Stimulated activated CD4-positive, alpha-beta T cell treated with anti-CD3 and anti-CD28 coated beads, Interleukin-2, amount 100 ng/mL, for 24 hours (primary cell): Measurements from ENCODE around the gene CFAP99.

ENCODE experiments used
- DNase-seq, 2 donors: peaks; one replicate each; pipeline ENCODE4 v3.0.0-alpha.2; 2020

CFAP99 gene

GRCh38 chr4:2478229-2478628 lies 59.5 kb downstream of the CFAP99 start:
- DNase-seq, result no peak

- DNase-seq, result no peak
Observed at GRCh38 chr4:2480649-2481048, 61.9 kb downstream of the CFAP99 start.

GRCh38 chr4:2482192-2482591 lies 63.4 kb downstream of the CFAP99 start:
- DNase-seq, result no peak

DNA sequence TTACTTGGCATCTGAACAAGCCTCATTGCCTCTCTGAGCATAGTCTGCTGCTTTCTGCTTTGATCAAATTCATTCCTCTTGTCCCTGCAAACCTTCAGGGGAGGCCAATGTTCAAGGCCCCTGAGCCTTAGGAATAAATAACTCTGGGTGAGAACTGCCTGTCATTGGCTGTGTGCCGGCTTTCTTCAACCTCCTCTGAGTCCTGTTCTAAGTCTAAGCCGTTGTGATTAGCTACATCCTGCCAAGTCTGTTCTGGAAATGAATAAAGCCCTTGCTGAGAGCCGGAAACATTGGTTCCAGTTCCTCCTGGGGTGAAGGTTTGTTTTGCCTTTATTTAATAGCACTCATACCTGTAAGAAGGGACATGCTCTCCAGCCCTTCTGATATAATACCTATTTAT lies 63.9 kb downstream of the CFAP99 start:
- DNase-seq, result no peak

GRCh38 chr4:2483237-2483636 lies 64.5 kb downstream of the CFAP99 start:
- DNase-seq, result no peak

DNA sequence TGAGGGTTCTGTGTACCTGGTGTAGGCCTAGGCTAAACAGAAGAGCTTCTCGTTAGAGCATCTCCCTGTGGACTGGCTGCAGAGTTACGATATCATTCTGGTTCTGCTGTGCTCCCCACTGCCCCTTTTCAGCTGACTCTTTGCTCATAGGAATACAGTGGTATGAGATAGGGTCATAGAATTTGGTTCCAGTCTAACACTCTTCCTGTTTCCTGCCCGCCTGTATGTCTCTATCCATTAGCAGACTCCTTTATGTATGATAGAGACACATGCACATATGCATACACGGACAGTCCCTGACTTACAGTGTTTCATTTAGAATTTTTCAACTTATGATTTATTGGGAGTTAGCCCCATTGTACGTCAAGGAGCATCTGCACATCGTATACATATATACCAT lies 65.4 kb downstream of the CFAP99 start:
- no peak for DNase-seq

DNA sequence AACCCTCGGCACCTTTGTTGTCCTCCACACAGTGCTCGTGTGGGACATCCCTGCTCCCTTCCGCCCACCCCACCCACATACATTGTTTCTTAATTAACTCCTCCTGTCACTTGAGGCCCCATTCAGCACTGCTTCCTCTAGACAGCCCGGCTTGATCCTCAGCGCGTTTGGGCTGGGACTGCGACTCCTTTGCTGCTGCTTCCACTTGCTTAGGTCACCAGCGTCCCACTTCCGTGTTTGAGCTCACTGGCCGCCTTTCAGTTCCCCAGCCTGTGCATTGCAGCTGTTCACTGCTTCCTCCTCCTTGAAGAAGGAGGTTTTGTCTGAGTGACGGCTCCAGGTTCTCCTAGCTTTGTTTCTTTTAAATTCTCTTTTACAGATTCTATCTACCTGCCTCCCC lies 66.2 kb downstream of the CFAP99 start:
- DNase-seq, result peak; percentile 49 to 52

GRCh38 chr4:2485956-2486355 lies 67.2 kb downstream of the CFAP99 start:
- no peak for DNase-seq

DNA sequence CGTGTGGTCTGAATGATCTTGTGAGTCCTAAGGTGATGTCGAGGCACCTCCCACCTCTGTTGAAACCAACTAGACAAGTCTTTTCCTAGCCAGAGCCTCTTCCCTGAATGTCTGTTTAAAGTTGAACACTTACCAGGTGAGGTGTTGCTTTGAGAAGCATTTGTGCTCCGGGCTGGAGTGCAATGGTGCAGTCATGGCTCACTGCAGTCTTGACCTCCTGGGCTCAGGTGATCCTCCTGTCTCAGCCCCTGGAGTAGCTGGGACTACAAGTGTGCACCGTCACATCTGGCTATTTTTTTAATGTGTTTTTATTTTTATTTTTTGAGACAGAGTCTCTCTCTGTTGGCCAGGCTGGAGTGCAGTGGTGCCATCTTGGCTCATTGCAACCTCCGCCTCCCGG lies 68.2 kb downstream of the CFAP99 start:
- DNase-seq, result no peak

GRCh38 chr4:2487632-2488031 lies 68.9 kb downstream of the CFAP99 start:
- DNase-seq, result no peak

- DNase-seq, result no peak
Observed at GRCh38 chr4:2489081-2489805, 70.5 kb downstream of the CFAP99 start.

DNA sequence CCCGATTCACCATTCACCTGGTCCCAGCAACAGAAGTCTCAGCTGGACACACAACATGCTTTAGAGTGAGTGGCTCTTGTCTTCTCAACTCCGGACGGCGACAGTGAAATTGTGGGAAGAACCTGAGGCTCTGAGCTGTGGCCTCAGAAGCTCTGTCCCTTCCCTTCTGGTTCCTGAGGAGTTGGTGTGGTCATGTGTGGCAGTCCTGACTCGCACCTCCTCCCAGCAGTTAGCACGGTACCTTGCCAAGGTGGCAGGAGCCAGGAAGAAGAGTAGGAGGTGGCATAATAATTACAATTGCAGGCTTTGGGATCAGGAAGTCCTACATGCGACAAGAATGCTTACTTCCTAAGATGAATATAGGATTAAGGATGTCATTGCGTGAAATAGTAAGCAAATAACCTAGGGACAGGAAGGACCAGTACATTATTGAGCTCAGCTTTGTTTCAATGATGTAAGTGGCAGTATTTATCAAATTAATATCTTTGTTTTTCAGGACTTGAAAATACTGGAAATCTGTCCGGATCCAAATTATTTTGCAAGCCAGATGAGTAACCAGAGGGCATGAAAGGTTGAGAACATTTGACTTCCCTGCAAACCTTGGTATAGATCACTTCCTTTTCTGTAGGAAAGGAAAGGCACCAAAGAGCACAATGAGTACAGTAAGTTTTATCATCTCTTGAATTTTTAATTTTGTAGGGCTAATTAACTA lies 71.2 kb downstream of the CFAP99 start:
- no peak for DNase-seq

DNA sequence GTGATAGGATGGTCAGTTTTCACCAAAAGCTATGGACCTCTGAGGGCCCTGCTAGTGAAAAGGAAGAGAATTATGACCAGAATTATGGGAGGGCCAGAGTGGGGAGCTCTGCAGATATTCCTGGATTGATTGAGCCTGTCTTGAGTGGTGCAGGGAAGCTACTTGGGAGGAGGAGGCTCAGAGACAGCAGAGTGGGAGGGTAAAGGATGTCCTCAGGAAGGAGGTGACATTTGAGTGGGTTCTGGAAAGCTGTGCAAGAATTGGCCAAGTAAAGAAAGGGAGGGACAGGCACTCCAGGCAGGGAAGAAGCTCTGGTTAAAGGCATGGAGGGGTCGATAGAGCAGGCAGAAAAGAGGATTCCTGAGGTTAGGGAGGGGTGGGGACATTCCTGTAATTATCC lies 74.2 kb downstream of the CFAP99 start:
- DNase-seq, result no peak

DNA sequence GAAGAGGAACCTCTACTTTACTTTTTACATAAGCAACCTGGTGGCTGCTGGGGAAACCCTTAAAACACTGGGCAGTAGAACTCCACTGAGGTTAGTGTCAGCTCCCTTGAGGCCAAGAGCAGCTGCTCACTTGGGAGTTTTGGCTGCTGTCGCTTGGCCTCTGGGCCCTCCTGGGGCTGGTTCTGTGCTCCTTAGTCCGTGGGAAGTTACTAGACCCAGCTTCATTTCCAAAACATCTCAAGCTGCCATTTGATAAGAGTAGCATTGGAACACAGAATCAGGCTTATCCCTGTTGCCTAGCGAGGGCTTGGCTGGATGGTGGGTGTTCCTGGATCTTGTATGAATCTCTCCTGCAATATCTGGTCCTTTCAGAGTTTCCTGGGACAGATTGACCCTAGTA lies 76.2 kb downstream of the CFAP99 start:
- DNase-seq, result no peak

DNA sequence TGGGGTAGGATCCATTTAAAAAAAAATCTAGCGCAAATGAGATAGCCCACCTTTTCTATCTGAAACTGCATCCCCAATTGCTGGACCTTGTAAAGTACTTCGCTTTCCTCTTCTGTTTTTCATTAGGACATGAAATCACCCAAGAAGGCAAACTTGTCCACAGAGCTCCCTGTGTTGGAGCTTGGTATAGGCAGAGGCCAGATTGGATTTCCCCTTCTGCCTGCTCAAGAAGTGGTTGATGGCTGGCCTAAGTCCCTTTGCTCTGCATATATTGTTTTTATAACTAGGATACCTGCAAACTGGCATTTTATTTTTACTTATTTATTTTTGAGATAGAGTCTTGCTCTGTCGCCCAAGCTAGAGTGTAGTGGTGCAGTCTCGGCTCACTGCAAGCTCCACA lies 78.6 kb downstream of the CFAP99 start:
- DNase-seq, result no peak

GRCh38 chr4:2497931-2498330 lies 79.2 kb downstream of the CFAP99 start:
- no peak for DNase-seq

DNA sequence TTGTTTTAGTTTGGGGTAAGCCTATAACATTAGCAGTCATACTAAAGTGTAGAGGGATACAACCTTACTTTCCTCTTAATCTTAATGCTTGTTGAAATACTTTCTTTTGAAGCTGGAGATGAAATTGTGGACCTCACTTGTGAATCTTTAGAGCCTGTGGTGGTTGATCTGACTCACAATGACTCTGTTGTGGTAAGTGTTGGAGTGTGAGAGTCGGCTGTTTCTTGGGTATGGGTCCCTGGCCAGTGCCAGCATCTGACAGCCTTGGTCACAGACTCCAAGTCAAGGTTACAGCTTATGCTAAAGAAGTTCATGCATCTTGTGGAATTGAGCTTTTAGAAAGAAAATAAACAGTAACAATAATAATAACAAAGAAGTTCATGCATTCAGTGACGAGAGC lies 81.8 kb downstream of the CFAP99 start:
- DNase-seq, result no peak

DNA sequence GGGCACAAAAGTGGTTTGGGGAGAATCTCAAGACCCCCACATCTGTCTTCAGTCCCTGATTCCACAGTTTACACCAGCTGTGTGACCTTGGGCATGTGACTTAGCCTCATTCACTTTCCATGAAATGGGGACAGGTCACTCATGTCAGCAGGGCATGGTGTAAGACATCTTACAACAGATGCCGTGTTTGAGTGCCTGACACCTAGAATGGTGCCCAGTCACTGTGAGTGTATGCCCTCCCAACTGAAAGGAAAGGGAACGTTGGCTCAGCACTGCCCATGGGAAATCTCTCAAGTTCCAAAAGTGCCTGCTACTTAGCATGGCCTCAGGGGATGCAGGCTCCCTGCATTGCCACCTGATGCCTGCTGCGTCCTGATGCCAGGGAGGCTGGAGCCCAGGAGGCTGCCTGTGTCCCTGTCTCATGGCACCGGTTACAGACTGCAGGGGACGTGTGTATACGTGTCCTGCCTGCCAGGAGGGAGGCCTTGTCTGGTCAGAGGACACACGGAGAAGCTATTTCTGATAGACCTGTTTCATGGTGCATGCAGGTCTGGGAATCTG lies 82.4 kb downstream of the CFAP99 start:
- DNase-seq, result no peak

- DNase-seq, result no peak
Observed at GRCh38 chr4:2503809-2504208, 85.1 kb downstream of the CFAP99 start.

GRCh38 chr4:2507259-2507658 lies 88.5 kb downstream of the CFAP99 start:
- DNase-seq, result no peak

DNA sequence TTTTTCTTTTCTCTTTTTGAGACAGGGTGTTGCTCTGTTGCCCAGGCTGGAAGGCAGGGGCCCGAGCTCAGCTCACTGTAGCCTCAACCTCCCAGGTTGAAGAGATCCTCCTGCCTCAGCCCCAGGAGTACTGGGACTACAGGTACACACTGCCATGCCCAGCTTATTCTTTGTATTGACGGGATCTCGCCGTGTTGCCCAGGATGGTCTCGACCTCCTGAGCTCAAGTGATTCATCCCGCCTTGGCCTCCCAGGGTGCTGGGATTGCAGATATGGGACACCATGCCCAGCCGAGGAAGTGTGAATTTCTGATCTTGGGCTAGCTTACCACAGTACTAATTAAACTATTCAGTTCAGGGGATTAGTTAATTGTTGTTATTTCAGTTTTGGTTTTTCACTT lies 89.1 kb downstream of the CFAP99 start:
- no peak for DNase-seq

- DNase-seq, result no peak
Observed at GRCh38 chr4:2510351-2511259, 91.8 kb downstream of the CFAP99 start.

DNA sequence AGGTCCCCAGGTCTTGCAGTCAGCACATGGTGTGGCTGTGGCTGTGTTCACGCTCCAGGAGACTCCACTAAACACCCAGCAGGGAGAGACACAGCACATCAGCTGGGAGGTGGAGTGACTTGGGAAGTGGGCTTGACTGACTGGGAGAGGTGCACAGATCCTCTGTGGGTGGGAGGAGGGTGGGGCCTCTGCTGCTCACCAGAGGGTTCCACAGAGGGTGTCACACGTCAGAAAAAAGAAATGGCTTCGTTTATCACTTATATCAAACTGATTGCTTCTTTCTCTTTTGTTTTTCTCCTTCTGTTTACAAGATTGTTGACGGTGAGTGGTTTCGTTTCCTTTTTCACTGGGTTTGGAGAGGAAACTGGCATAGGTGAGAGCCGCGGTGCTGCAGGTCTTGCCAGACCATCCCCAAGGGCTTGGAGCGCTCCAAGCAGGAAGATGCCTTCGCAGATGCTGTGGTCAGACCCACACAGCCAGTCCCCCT lies 92.9 kb downstream of the CFAP99 start:
- DNase-seq, result no peak
